ENCODE measurements around the gene PLEKHG1. TPM values are rescaled to one million over a fixed set of nuclear protein-coding genes. Genes with fewer than 3 reads are reported as not detected.
A peak's percentile ranks its signal among the peaks of the same experiment; 100 is the strongest.

The PLEKHG1 gene
- total and polyA plus RNA-seq, 2 experiments from 2014 or later: 2.3 to 8.5 TPM

DNA sequence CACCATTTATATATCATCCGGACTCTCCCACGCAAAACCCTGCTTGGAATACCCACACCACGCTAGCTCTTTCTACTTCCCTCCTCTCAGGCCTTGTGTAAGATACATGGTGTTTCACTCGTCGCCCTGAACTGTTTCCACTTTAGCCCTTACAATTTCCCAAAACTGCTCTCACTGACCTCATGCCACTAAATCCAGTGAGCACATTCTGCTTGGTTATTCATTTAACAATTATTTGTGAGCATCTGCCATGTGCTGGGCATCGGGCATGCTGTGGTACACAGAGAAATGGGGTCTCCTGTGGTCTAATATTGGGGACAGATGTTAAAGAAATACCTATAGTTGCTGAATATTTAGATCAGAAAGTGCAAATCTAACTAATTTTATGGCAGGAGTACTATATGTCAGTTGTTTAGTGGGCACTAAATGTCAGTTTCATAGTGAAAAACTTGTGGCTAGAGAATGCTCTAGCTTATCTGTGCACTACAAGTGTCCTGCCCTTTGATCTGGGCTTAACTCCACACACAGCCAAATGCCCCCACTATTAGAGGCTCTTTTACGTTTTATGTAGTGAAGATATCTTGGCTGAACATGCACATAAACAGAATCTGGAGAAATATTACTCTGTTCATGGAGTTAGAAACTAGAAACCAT, 41.0 kb downstream of the PLEKHG1 start:
- TF ChIP-seq CTCF (IDR thresholded peaks at IDR 0.05; ENCODE audit: low read depth, low read length): no peak
- H3K27ac ChIP-seq: no peak overlapping the region
- peak in 1 of 2 donors; percentile 45 for DNase-seq (ENCODE audit: low read depth in 1 of 2, low spot score in 1 of 2)
- H3K9me3 ChIP-seq (ENCODE audit: low read depth): no peaks in the 10 kb centered on the region
- no peaks in the 10 kb centered on the region for H3K27me3 ChIP-seq
- no peak overlapping the region for H3K4me3 ChIP-seq
- H3K36me3 ChIP-seq: no peaks in the 10 kb centered on the region
- peaks cover 28% of the 10 kb centered on the region for H3K4me1 ChIP-seq (ENCODE audit: low read depth)

- H3K27me3 ChIP-seq: no peaks in the 10 kb centered on the region
- no peaks in the 10 kb centered on the region for H3K9me3 ChIP-seq (ENCODE audit: low read depth)
- no peak overlapping the region for H3K27ac ChIP-seq
- H3K36me3 ChIP-seq: no peaks in the 10 kb centered on the region
- no peak for DNase-seq (ENCODE audit: low read depth in 1 of 2, low spot score in 1 of 2)
- no peak for TF ChIP-seq CTCF (IDR thresholded peaks at IDR 0.05; ENCODE audit: low read depth, low read length)
- H3K4me3 ChIP-seq: no peak overlapping the region
- H3K4me1 ChIP-seq (ENCODE audit: low read depth): peaks cover 24% of the 10 kb centered on the region
Measured at GRCh38 chr6:150641398-150642139, 41.9 kb downstream of the PLEKHG1 start.

DNA sequence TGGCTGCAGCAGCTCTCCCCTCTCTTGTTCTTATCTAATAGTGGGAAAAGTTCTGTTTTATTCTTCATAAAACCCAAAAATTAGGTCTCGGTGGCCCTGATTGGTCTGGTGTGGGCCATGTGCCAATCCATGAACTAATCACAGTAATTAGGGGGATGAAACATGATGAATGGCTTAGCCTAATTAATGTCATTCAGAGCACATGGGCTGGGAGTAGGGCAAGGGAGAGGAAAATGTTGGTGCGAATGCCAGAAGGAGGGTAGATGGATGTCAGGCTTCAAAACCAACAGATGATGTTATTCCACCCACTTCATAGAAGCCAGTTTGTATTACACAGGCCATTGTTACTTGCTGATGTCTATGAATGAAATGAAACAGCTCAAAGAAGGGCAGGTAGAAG, 46.5 kb downstream of the PLEKHG1 start:
- no peak overlapping the region for H3K27ac ChIP-seq
- no peak for DNase-seq (ENCODE audit: low read depth in 1 of 2, low spot score in 1 of 2)
- no peaks in the 10 kb centered on the region for H3K36me3 ChIP-seq
- no peaks in the 10 kb centered on the region for H3K9me3 ChIP-seq (ENCODE audit: low read depth)
- H3K4me1 ChIP-seq (ENCODE audit: low read depth): peaks cover 12% of the 10 kb centered on the region
- TF ChIP-seq CTCF (IDR thresholded peaks at IDR 0.05; ENCODE audit: low read depth, low read length): no peak
- H3K27me3 ChIP-seq: no peaks in the 10 kb centered on the region
- H3K4me3 ChIP-seq: no peak overlapping the region

- no peak for DNase-seq (ENCODE audit: low read depth in 1 of 2, low spot score in 1 of 2)
- TF ChIP-seq CTCF (IDR thresholded peaks at IDR 0.05; ENCODE audit: low read depth, low read length): no peak
- no peak overlapping the region for H3K4me3 ChIP-seq
- no peak overlapping the region for H3K27ac ChIP-seq
- H3K9me3 ChIP-seq (ENCODE audit: low read depth): no peaks in the 10 kb centered on the region
- H3K4me1 ChIP-seq (ENCODE audit: low read depth): peaks cover 8% of the 10 kb centered on the region
- no peaks in the 10 kb centered on the region for H3K27me3 ChIP-seq
- no peaks in the 10 kb centered on the region for H3K36me3 ChIP-seq
Measured at GRCh38 chr6:150647051-150647450, 47.4 kb downstream of the PLEKHG1 start.

Other genes with a start within 250 kb of the PLEKHG1 start
- gene IYD, start 230.9 kb upstream of the PLEKHG1 start, total RNA-seq: not detected in 2 replicates
- gene IYD, start 230.9 kb upstream of the PLEKHG1 start, polyA plus RNA-seq: not detected in 2 replicates

All from cardiac muscle cell (in vitro differentiated cells and primary cell).